ENCODE measurements around the gene GUCD1. TPM values are rescaled to one million over a fixed set of nuclear protein-coding genes. Genes with fewer than 3 reads are reported as not detected.

Gene GUCD1
- total and polyA plus RNA-seq, 2 of the 13 experiments (the other 11 are each of a cell fraction or from before 2014, with no cell fraction given): 128 to 245 TPM

DNA sequence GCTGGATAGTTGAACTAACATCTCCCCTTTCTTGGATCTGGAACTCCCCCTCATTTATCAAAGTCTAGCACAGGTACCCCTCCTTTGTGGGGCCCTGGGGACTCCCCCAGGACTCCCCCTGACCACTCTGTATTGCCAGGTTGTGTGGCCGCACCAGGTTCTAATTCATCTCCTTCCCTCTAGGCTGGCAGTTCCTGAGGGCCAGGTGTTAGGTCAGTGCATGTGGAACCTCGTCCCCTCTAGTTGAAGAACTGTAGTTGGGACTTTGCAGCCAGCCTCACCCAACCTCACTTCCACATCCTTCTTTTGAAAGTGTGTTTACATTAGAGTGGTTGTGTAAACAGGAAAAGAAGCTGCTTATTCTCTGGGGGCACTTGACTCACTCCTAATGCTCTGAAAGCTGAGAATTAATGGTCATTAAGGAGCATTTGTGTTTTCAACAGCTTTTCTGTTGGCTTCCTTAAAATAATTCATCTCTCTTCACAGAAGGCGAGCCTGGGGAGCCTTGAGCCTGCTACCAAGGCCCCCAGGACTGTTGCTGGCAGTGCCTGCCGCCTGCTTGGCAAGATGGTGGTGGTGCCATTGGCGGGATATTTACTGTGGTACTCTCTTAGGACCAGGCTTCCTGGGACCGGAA, 48.0 kb downstream of the GUCD1 start (continued):
- TF ChIP-seq, protein P1, sequence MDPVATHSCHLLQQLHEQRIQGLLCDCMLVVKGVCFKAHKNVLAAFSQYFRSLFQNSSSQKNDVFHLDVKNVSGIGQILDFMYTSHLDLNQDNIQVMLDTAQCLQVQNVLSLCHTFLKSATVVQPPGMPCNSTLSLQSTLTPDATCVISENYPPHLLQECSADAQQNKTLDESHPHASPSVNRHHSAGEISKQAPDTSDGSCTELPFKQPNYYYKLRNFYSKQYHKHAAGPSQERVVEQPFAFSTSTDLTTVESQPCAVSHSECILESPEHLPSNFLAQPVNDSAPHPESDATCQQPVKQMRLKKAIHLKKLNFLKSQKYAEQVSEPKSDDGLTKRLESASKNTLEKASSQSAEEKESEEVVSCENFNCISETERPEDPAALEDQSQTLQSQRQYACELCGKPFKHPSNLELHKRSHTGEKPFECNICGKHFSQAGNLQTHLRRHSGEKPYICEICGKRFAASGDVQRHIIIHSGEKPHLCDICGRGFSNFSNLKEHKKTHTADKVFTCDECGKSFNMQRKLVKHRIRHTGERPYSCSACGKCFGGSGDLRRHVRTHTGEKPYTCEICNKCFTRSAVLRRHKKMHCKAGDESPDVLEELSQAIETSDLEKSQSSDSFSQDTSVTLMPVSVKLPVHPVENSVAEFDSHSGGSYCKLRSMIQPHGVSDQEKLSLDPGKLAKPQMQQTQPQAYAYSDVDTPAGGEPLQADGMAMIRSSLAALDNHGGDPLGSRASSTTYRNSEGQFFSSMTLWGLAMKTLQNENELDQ (CRISPR knock-in tag; IDR thresholded peaks at IDR 0.05; ENCODE audit: borderline replicate concordance): no peak
- no peak for TF ChIP-seq CEBPB (IDR thresholded peaks at IDR 0.05; ENCODE audit: borderline replicate concordance, low read depth, low read length)
- no peak for TF ChIP-seq RAD51 (IDR thresholded peaks at IDR 0.05; ENCODE audit: borderline replicate concordance)
- TF ChIP-seq, protein P2, sequence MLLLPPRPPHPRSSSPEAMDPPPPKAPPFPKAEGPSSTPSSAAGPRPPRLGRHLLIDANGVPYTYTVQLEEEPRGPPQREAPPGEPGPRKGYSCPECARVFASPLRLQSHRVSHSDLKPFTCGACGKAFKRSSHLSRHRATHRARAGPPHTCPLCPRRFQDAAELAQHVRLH (CRISPR knock-in tag; IDR thresholded peaks at IDR 0.05; ENCODE audit: borderline replicate concordance, low read depth): no peak
- TF ChIP-seq FOXP1 (IDR thresholded peaks at IDR 0.05): peak; percentile 43; the same call in 1 of the 2 replicates
- TF ChIP-seq FOXP1 (CRISPR knock-in tag; IDR thresholded peaks at IDR 0.05): peak; percentile 90
- TF ChIP-seq KLF15 (CRISPR knock-in tag; IDR thresholded peaks at IDR 0.05; ENCODE audit: borderline replicate concordance): no peak
- TF ChIP-seq NFYB (CRISPR knock-in tag; IDR thresholded peaks at IDR 0.05): no peak
- TF ChIP-seq MAZ (IDR thresholded peaks at IDR 0.05; ENCODE audit: borderline replicate concordance, low read depth, low read length): peak; percentile 64; the same call in 1 of the 2 replicates
- TF ChIP-seq MAZ (CRISPR knock-in tag; IDR thresholded peaks at IDR 0.05; ENCODE audit: low read depth): no peak
- TF ChIP-seq ZNF326 (CRISPR knock-in tag; IDR thresholded peaks at IDR 0.05; ENCODE audit: borderline replicate concordance): no peak
- no peak for TF ChIP-seq SP2 (CRISPR knock-in tag; IDR thresholded peaks at IDR 0.05)
- no peak for TF ChIP-seq CBX2 (IDR thresholded peaks at IDR 0.05; ENCODE audit: low read depth, low read length)
- TF ChIP-seq CBX2 (CRISPR knock-in tag; IDR thresholded peaks at IDR 0.05; ENCODE audit: low read depth): no peak
- no peak for TF ChIP-seq PAWR (CRISPR knock-in tag; IDR thresholded peaks at IDR 0.05; ENCODE audit: borderline replicate concordance)
- no peak for TF ChIP-seq ZNF430 (CRISPR knock-in tag; IDR thresholded peaks at IDR 0.05)
- no peak for TF ChIP-seq ZEB1 (IDR thresholded peaks at IDR 0.05; ENCODE audit: insufficient replicate concordance, low read depth)
- peak in 1 of 2 experiments; percentile 65; a peak in 1 of 4 replicates for TF ChIP-seq EP300 (IDR thresholded peaks at IDR 0.05; ENCODE audit: low read depth in 2 of 2, low read length in 2 of 2)
- no peak for TF ChIP-seq EP300 (CRISPR knock-in tag; IDR thresholded peaks at IDR 0.05; ENCODE audit: borderline replicate concordance)
- no peak for TF ChIP-seq MED1 (CRISPR knock-in tag; IDR thresholded peaks at IDR 0.05)
- no peak for TF ChIP-seq ZNF790 (CRISPR knock-in tag; IDR thresholded peaks at IDR 0.05; ENCODE audit: borderline replicate concordance)
- TF ChIP-seq ZFP1 (CRISPR knock-in tag; IDR thresholded peaks at IDR 0.05): 0 out of 2 replicates have a peak, but pooled peaks have one; percentile 31
- TF ChIP-seq ZNF136 (CRISPR knock-in tag; IDR thresholded peaks at IDR 0.05; ENCODE audit: low read depth): no peak
